ENCODE results near the gene STX5.
"Not testable (repeated sequence)": the region's sequence is repeated elsewhere in the genome, so short reads cannot be mapped to it uniquely, and the experiment has no call there.

The STX5 gene

GRCh38 chr11:62843466-62843865, 11.6 kb upstream of the STX5 start:
- Histone ChIP-seq H3K14ac (ENCODE audit: low read length) (no peak overlapping the region), H2BK15ac (ENCODE audit: low read length) (no peak overlapping the region), H3K4me1 (ENCODE audit: control insufficient read depth in 2 of 2, insufficient read depth in 1 of 2, low read depth in 1 of 2, low read length in 2 of 2) (peaks cover 8 to 10% of the 10 kb centered on the region in 2 donors), H3K79me1 (ENCODE audit: low read depth, low read length) (peaks cover 5% of the 10 kb centered on the region), H3K18ac (ENCODE audit: low read length) (no peak overlapping the region), H3K4me3 (ENCODE audit: low read length in 2 of 2) (no peak overlapping the region), H4K91ac (ENCODE audit: low read depth, low read length, poor library complexity) (no peak overlapping the region), H3K4ac (ENCODE audit: low read length) (no peak overlapping the region), H3K23ac (ENCODE audit: low read depth, low read length, poor library complexity) (no peak overlapping the region), H3K9me3 (replicated peaks in 1 of 2; ENCODE audit: control insufficient read depth in 2 of 2, insufficient read depth in 1 of 2, low read depth in 1 of 2, low read length in 2 of 2) (peaks cover 0 to 2% of the 10 kb centered on the region in 2 donors), H2BK12ac (ENCODE audit: low read length) (no peak overlapping the region), H2BK5ac (ENCODE audit: low read length) (no peak overlapping the region), H3K36me3 (replicated peaks in 1 of 2; ENCODE audit: control insufficient read depth in 2 of 2, insufficient read depth in 2 of 2, low read length in 2 of 2) (no peaks in the 10 kb centered on the region), H3K27me3 (ENCODE audit: control insufficient read depth in 3 of 3, insufficient read depth in 3 of 3, low read depth in 1 of 3, low read length in 3 of 3) (no peaks in the 10 kb centered on the region), H2AK5ac (ENCODE audit: low read depth, low read length) (no peak overlapping the region), H3K9ac (ENCODE audit: low read depth, low read length, poor library complexity) (no peak overlapping the region), H2BK120ac (ENCODE audit: low read depth, low read length) (no peak overlapping the region), H3K27ac (replicated peaks; ENCODE audit: low read length) (no peak overlapping the region), H4K8ac (ENCODE audit: low read depth, low read length) (no peak overlapping the region), H2AFZ (ENCODE audit: low read length) (no peak overlapping the region), H3K4me2 (ENCODE audit: insufficient read depth, low read length, poor library complexity, severe bottlenecking) (no peak overlapping the region)
- WGBS, 2 donors (ENCODE audit: extremely low coverage in 2 of 2, insufficient read length in 2 of 2, insufficient replicate concordance in 1 of 2), result no CpG with 5 or more reads among the region's 3 CpGs
- DNase-seq (ENCODE audit: low spot score), result no peak

GRCh38 chr11:62842891-62843290, 11.0 kb upstream of the STX5 start:
- not testable (repeated sequence) for H3K23ac ChIP-seq (ENCODE audit: low read depth, low read length, poor library complexity); H3K18ac ChIP-seq (ENCODE audit: low read length); H2AK5ac ChIP-seq (ENCODE audit: low read depth, low read length); H2BK5ac ChIP-seq (ENCODE audit: low read length); H2BK15ac ChIP-seq (ENCODE audit: low read length); H4K8ac ChIP-seq (ENCODE audit: low read depth, low read length); H3K4me2 ChIP-seq (ENCODE audit: insufficient read depth, low read length, poor library complexity, severe bottlenecking); DNase-seq (ENCODE audit: low spot score); H2BK120ac ChIP-seq (ENCODE audit: low read depth, low read length); H3K4me1 ChIP-seq (ENCODE audit: control insufficient read depth in 2 of 2, insufficient read depth in 1 of 2, low read depth in 1 of 2, low read length in 2 of 2); H3K9ac ChIP-seq (ENCODE audit: low read depth, low read length, poor library complexity); H4K91ac ChIP-seq (ENCODE audit: low read depth, low read length, poor library complexity); H3K9me3 ChIP-seq (replicated peaks in 1 of 2; ENCODE audit: control insufficient read depth in 2 of 2, insufficient read depth in 1 of 2, low read depth in 1 of 2, low read length in 2 of 2); H3K27me3 ChIP-seq (ENCODE audit: control insufficient read depth in 3 of 3, insufficient read depth in 3 of 3, low read depth in 1 of 3, low read length in 3 of 3); H2BK12ac ChIP-seq (ENCODE audit: low read length); H3K36me3 ChIP-seq (replicated peaks in 1 of 2; ENCODE audit: control insufficient read depth in 2 of 2, insufficient read depth in 2 of 2, low read length in 2 of 2); H3K4ac ChIP-seq (ENCODE audit: low read length); H3K79me1 ChIP-seq (ENCODE audit: low read depth, low read length); H3K14ac ChIP-seq (ENCODE audit: low read length)
- WGBS, 2 donors (ENCODE audit: extremely low coverage in 2 of 2, insufficient read length in 2 of 2, insufficient replicate concordance in 1 of 2), result no CpG with 5 or more reads among the region's 9 CpGs
- Histone ChIP-seq H2AFZ (ENCODE audit: low read length) (peak overlapping the region; percentile 92), H3K27ac (replicated peaks; ENCODE audit: low read length) (peak overlapping the region; percentile 87), H3K4me3 (ENCODE audit: low read length in 2 of 2) (peak overlapping the region in 1 of 2 donors; percentile 53)

GRCh38 chr11:62842171-62842741, 10.4 kb upstream of the STX5 start:
- peaks cover 0 to 9% of the 10 kb centered on the region in 2 donors for H3K36me3 ChIP-seq (replicated peaks in 1 of 2; ENCODE audit: control insufficient read depth in 2 of 2, insufficient read depth in 2 of 2, low read length in 2 of 2)
- no peak overlapping the region for H3K4ac ChIP-seq (ENCODE audit: low read length)
- WGBS, 2 donors (ENCODE audit: extremely low coverage in 2 of 2, insufficient read length in 2 of 2, insufficient replicate concordance in 1 of 2), result no CpG with 5 or more reads among the region's 30 CpGs

GRCh38 chr11:62841361-62842170, 9.7 kb upstream of the STX5 start:
- H3K4me3 ChIP-seq (ENCODE audit: low read length in 2 of 2), result peak overlapping the region in 1 of 2 donors; percentile 53
- WGBS, 2 donors (ENCODE audit: extremely low coverage in 2 of 2, insufficient read length in 2 of 2, insufficient replicate concordance in 1 of 2), result no CpG with 5 or more reads among the region's 33 CpGs
- H3K27ac ChIP-seq (replicated peaks; ENCODE audit: low read length), result peak overlapping the region; percentile 87
- H3K9ac ChIP-seq (ENCODE audit: low read depth, low read length, poor library complexity), result peak overlapping the region; percentile 47
- peak overlapping the region; percentile 92 for H2AFZ ChIP-seq (ENCODE audit: low read length)
- H2AK5ac ChIP-seq (ENCODE audit: low read depth, low read length), result no peak overlapping the region
- H3K27me3 ChIP-seq (ENCODE audit: control insufficient read depth in 3 of 3, insufficient read depth in 3 of 3, low read depth in 1 of 3, low read length in 3 of 3), result no peaks in the 10 kb centered on the region
- peak overlapping the region; percentile 99 for H3K23ac ChIP-seq (ENCODE audit: low read depth, low read length, poor library complexity)
- peak overlapping the region; percentile 49 for H3K14ac ChIP-seq (ENCODE audit: low read length)
- no peak overlapping the region for H2BK120ac ChIP-seq (ENCODE audit: low read depth, low read length)
- peaks cover 0 to 2% of the 10 kb centered on the region in 2 donors for H3K9me3 ChIP-seq (replicated peaks in 1 of 2; ENCODE audit: control insufficient read depth in 2 of 2, insufficient read depth in 1 of 2, low read depth in 1 of 2, low read length in 2 of 2)
- H3K36me3 ChIP-seq (replicated peaks in 1 of 2; ENCODE audit: control insufficient read depth in 2 of 2, insufficient read depth in 2 of 2, low read length in 2 of 2), result peaks cover under 1 to 13% of the 10 kb centered on the region in 2 donors
- H3K79me1 ChIP-seq (ENCODE audit: low read depth, low read length), result peaks cover 5% of the 10 kb centered on the region
- H3K4me1 ChIP-seq (ENCODE audit: control insufficient read depth in 2 of 2, insufficient read depth in 1 of 2, low read depth in 1 of 2, low read length in 2 of 2), result peaks cover 8 to 10% of the 10 kb centered on the region in 2 donors
- no peak overlapping the region for H4K91ac ChIP-seq (ENCODE audit: low read depth, low read length, poor library complexity)
- peak overlapping the region; percentile 61 for H2BK5ac ChIP-seq (ENCODE audit: low read length)
- no peak overlapping the region for H2BK12ac ChIP-seq (ENCODE audit: low read length)
- no peak overlapping the region for H4K8ac ChIP-seq (ENCODE audit: low read depth, low read length)
- peak overlapping the region; percentile 53 for H3K4me2 ChIP-seq (ENCODE audit: insufficient read depth, low read length, poor library complexity, severe bottlenecking)
- H3K18ac ChIP-seq (ENCODE audit: low read length), result peak overlapping the region; percentile 89
- no peak overlapping the region for H2BK15ac ChIP-seq (ENCODE audit: low read length)
- H3K4ac ChIP-seq (ENCODE audit: low read length), result no peak overlapping the region
- DNase-seq (ENCODE audit: low spot score), result peak; percentile 93

More at GRCh38 chr11:62842171-62842741, 10.4 kb upstream of the STX5 start:
- Histone ChIP-seq H3K4me2 (ENCODE audit: insufficient read depth, low read length, poor library complexity, severe bottlenecking) (peak overlapping the region; percentile 53), H3K4me1 (ENCODE audit: control insufficient read depth in 2 of 2, insufficient read depth in 1 of 2, low read depth in 1 of 2, low read length in 2 of 2) (peaks cover 8 to 10% of the 10 kb centered on the region in 2 donors), H2BK15ac (ENCODE audit: low read length) (no peak overlapping the region), H3K9ac (ENCODE audit: low read depth, low read length, poor library complexity) (peak overlapping the region; percentile 47), H3K9me3 (replicated peaks in 1 of 2; ENCODE audit: control insufficient read depth in 2 of 2, insufficient read depth in 1 of 2, low read depth in 1 of 2, low read length in 2 of 2) (peaks cover 0 to 2% of the 10 kb centered on the region in 2 donors), H2BK5ac (ENCODE audit: low read length) (peak overlapping the region; percentile 61), H3K79me1 (ENCODE audit: low read depth, low read length) (peaks cover 5% of the 10 kb centered on the region), H3K18ac (ENCODE audit: low read length) (peak overlapping the region; percentile 89), H3K4me3 (ENCODE audit: low read length in 2 of 2) (peak overlapping the region; percentile 53 to 73), H3K27ac (replicated peaks; ENCODE audit: low read length) (peak overlapping the region; percentile 87), H3K27me3 (ENCODE audit: control insufficient read depth in 3 of 3, insufficient read depth in 3 of 3, low read depth in 1 of 3, low read length in 3 of 3) (no peaks in the 10 kb centered on the region), H2AFZ (ENCODE audit: low read length) (peak overlapping the region; percentile 92), H3K23ac (ENCODE audit: low read depth, low read length, poor library complexity) (no peak overlapping the region), H3K14ac (ENCODE audit: low read length) (peak overlapping the region; percentile 49), H4K8ac (ENCODE audit: low read depth, low read length) (no peak overlapping the region), H2BK12ac (ENCODE audit: low read length) (no peak overlapping the region), H2AK5ac (ENCODE audit: low read depth, low read length) (no peak overlapping the region), H4K91ac (ENCODE audit: low read depth, low read length, poor library complexity) (peak overlapping the region; percentile 13), H2BK120ac (ENCODE audit: low read depth, low read length) (no peak overlapping the region)
- DNase-seq (ENCODE audit: low spot score), result no peak
